Type B pancreatic cell (in vitro differentiated cells): ENCODE results near the gene LTB4R2. TPM values are rescaled to one million over a fixed set of nuclear protein-coding genes. Genes with fewer than 3 reads are reported as not detected.
A peak's percentile ranks its signal among the peaks of the same experiment; 100 is the strongest.

Experiments used
- DNase-seq: peaks from one replicate; pipeline ENCODE4 v3.0.0; 2021; ENCODE audit warnings: mixed read lengths; ENCODE audit not compliant: unreplicated experiment; ENCODE audit errors: extremely low spot score
- H3K27ac Mint-ChIP-seq: 2 replicates; pipeline ENCODE4 v1.8.0; 2021; ENCODE audit warnings: mild to moderate bottlenecking, mixed read lengths
- H3K27me3 Mint-ChIP-seq: 2 replicates; pipeline ENCODE4 v1.8.0; 2021; ENCODE audit warnings: mixed read lengths
- H3K36me3 Mint-ChIP-seq: 2 replicates; pipeline ENCODE4 v1.8.0; 2021; ENCODE audit warnings: mixed read lengths
- H3K4me1 Mint-ChIP-seq: one replicate; pipeline ENCODE4 v1.8.0; 2021; ENCODE audit warnings: mixed read lengths; ENCODE audit not compliant: unreplicated experiment
- H3K4me3 Mint-ChIP-seq: 2 replicates; pipeline ENCODE4 v1.8.0; 2021; ENCODE audit warnings: mild to moderate bottlenecking, mixed read lengths
- H3K9me3 Mint-ChIP-seq: 2 replicates; pipeline ENCODE4 v1.8.0; 2021; ENCODE audit warnings: mixed read lengths
- CTCF ChIP-seq: fragments of 200-600 bp; sonication (generic); conservative IDR thresholded peaks from 2 replicates; pipeline ENCODE4 v1.5.0; 2021; ENCODE audit warnings: antibody characterized with exemption, mild to moderate bottlenecking
- total RNA-seq: library from RNA; stranded (reverse); gene quantifications from 2 replicates; pipeline ENCODE4 v1.2.1, GENCODE V29; 2021; ENCODE audit warnings: low replicate concordance

LTB4R2 gene
- total RNA-seq, 1 donor from 2014 or later = 9.4 TPM

GRCh38 chr14:24290746-24291145, 19.2 kb upstream of the LTB4R2 start:
- H3K27me3 Mint-ChIP-seq = no peaks in the 10 kb centered on the region
- no peaks in the 10 kb centered on the region for H3K9me3 Mint-ChIP-seq
- no peak for TF ChIP-seq CTCF
- no peaks in the 10 kb centered on the region for H3K4me1 Mint-ChIP-seq
- no peak overlapping the region for H3K27ac Mint-ChIP-seq
- H3K4me3 Mint-ChIP-seq = no peak overlapping the region
- DNase-seq = no peak
- H3K36me3 Mint-ChIP-seq = peaks cover 3% of the 10 kb centered on the region

- DNase-seq = no peak
- H3K4me1 Mint-ChIP-seq = peaks cover 2% of the 10 kb centered on the region
- no peak for TF ChIP-seq CTCF
- no peak overlapping the region for H3K4me3 Mint-ChIP-seq
- no peaks in the 10 kb centered on the region for H3K27me3 Mint-ChIP-seq
- no peaks in the 10 kb centered on the region for H3K9me3 Mint-ChIP-seq
- peaks cover 4% of the 10 kb centered on the region for H3K36me3 Mint-ChIP-seq
- no peak overlapping the region for H3K27ac Mint-ChIP-seq
These were observed 18.4 kb upstream of the LTB4R2 start for GRCh38 chr14:24291446-24292117.

- Mint-ChIP-seq H3K4me1 (peaks cover 8% of the 10 kb centered on the region), H3K4me3 (no peak overlapping the region), H3K36me3 (peaks cover 7% of the 10 kb centered on the region), H3K27ac (no peak overlapping the region), H3K9me3 (no peaks in the 10 kb centered on the region), H3K27me3 (no peaks in the 10 kb centered on the region)
- no peak for DNase-seq
- TF ChIP-seq CTCF = no peak
These were observed 17.7 kb upstream of the LTB4R2 start for GRCh38 chr14:24292118-24292807.

GRCh38 chr14:24293525-24293924, 16.4 kb upstream of the LTB4R2 start:
- DNase-seq = no peak
- H3K36me3 Mint-ChIP-seq = peaks cover 7% of the 10 kb centered on the region
- no peak overlapping the region for H3K27ac Mint-ChIP-seq
- peaks cover 13% of the 10 kb centered on the region for H3K4me1 Mint-ChIP-seq
- no peaks in the 10 kb centered on the region for H3K27me3 Mint-ChIP-seq
- H3K4me3 Mint-ChIP-seq = no peak overlapping the region
- no peak for TF ChIP-seq CTCF
- no peaks in the 10 kb centered on the region for H3K9me3 Mint-ChIP-seq

- peaks cover 32% of the 10 kb centered on the region for H3K4me1 Mint-ChIP-seq
- no peak for DNase-seq
- H3K27ac Mint-ChIP-seq = peak overlapping the region; percentile 83
- H3K27me3 Mint-ChIP-seq = no peaks in the 10 kb centered on the region
- peak overlapping the region; percentile 35 for H3K4me3 Mint-ChIP-seq
- H3K36me3 Mint-ChIP-seq = peaks cover 4% of the 10 kb centered on the region
- no peaks in the 10 kb centered on the region for H3K9me3 Mint-ChIP-seq
- TF ChIP-seq CTCF = peak; percentile 84
These were observed 13.4 kb upstream of the LTB4R2 start for GRCh38 chr14:24296341-24297157.
